Lung (tissue), 12 donors: ENCODE measurements around the gene LACRT. TPM values are rescaled to one million over a fixed set of nuclear protein-coding genes. Genes with fewer than 3 reads are reported as not detected.

ENCODE experiments used
- ATAC-seq: fragments of 200-7000 bp; cut with Tn5 transposase; one replicate; pipeline ENCODE4 v1.9.1; 2020; ENCODE audit warnings: moderate number of reproducible peaks; ENCODE audit not compliant: insufficient read depth, low FRiP score
- DNase-seq, 3 donors: peaks; one replicate each; pipeline ENCODE4 v3.0.0-alpha.2; 2013 to 2017
- H3K27ac ChIP-seq, 2 donors: one replicate each; pipeline ENCODE4 v1.5.1; 2013; ENCODE audit warnings: mild to moderate bottlenecking in 2 of 2, moderate library complexity in 2 of 2, control low read depth in 1 of 2, inconsistent platforms in 1 of 2, low read depth in 1 of 2, low read length in 1 of 2
- H3K27me3 ChIP-seq, 3 donors: one replicate each; pipeline ENCODE4 v1.5.1; 2013; ENCODE audit warnings: low read length in 2 of 3; ENCODE audit not compliant: control insufficient read depth in 3 of 3, insufficient read depth in 3 of 3
- H3K36me3 ChIP-seq, 4 donors: one replicate each; pipeline ENCODE4 v1.5.1; 2013; ENCODE audit warnings: low read length in 4 of 4, mild to moderate bottlenecking in 1 of 4, moderate library complexity in 1 of 4; ENCODE audit not compliant: control insufficient read depth in 4 of 4, insufficient read depth in 4 of 4
- H3K4me1 ChIP-seq, 5 donors: one replicate each; pipeline ENCODE4 v1.5.1; 2013; ENCODE audit warnings: low read length in 5 of 5, mild to moderate bottlenecking in 2 of 5, moderate library complexity in 1 of 5; ENCODE audit not compliant: control insufficient read depth in 5 of 5, insufficient read depth in 5 of 5
- H3K4me3 ChIP-seq: one replicate; pipeline ENCODE4 v1.5.1; 2013; ENCODE audit warnings: mild to moderate bottlenecking, control low read depth, moderate library complexity
- H3K9ac ChIP-seq, 2 donors: one replicate each; pipeline ENCODE4 v1.5.1; 2013; ENCODE audit warnings: low read length in 2 of 2, control low read depth in 1 of 2; ENCODE audit not compliant: insufficient read depth in 1 of 2
- H3K9me3 ChIP-seq, 4 donors: one replicate each; pipeline ENCODE4 v1.5.1; 2013; ENCODE audit warnings: low read length in 3 of 4, mild to moderate bottlenecking in 1 of 4, moderate library complexity in 1 of 4; ENCODE audit not compliant: control insufficient read depth in 4 of 4, insufficient read depth in 3 of 4
- WGBS, 2 donors: extraction: QIAGEN DNeasy Blood & Tissue Kit; methylation state at CpG; one replicate each; pipeline ENCODE4 v1.1.7; 2013; 5-methylcytosine and 5-hydroxymethylcytosine counted together
- polyA plus RNA-seq, 2 donors: library from polyadenylated mRNA; stranded (reverse); fragments of 200-250 nt; gene quantifications; one replicate each; pipeline ENCODE4 v1.2.1, GENCODE V29; 2013
- total RNA-seq, 2 donors: library from RNA; depleted of rRNA in 1 of 2; stranded (reverse); fragments of >200 nt in 1 of 2; gene quantifications; one replicate each; pipeline ENCODE4 v1.2.1, GENCODE V29; 2014 to 2021
- TF ChIP-seq, protein P1 (sequence below): IDR thresholded peaks from 2 replicates; pipeline ENCODE4 v1.5.1; 2012; ENCODE audit warnings: mild to moderate bottlenecking; ENCODE audit errors: control extremely low read depth, extremely low read depth
- donor health status: control.
- donor health status: control.
- donor health status: Bipolar disorder and iron deficiency.
- donor health status: healthy.
- donor health status: DM: yes; HTN: yes; CAD: no.

LACRT gene
- total and polyA plus RNA-seq, 4 donors, result not detected

DNA sequence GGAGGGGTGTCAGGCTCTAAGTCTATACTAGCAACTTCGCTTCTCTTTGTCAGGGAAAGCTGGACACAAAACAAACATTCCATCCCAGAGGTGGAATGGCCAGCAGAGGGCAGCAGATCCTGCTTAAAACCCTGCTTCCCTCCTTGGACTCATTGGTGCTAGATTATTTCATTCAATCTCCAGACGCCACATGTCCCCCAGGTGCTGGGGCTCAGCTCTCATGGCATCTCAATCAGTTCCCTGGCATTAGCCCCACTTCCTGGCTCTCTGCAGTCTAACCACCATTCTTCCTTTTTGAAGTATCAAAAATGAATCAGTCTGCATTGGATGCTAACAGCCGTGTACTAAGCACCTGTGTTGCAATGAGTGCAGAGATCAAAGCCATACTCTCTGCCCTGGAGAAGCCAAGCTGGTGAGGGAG is 38.2 kb downstream of the LACRT start:
- no peak overlapping the region for H3K27ac ChIP-seq
- 21 to 34% methylated on average over 3 of the region's 3 CpGs for WGBS, 2 donors
- DNase-seq, result peak; percentile 72 to 80 (median 73)
- H3K4me3 ChIP-seq, result no peak overlapping the region
- peaks cover 0 to 9% (median 4%) of the 10 kb centered on the region in 3 donors for H3K27me3 ChIP-seq
- H3K9me3 ChIP-seq, result peaks cover 0 to 2% (median 0%) of the 10 kb centered on the region in 4 donors
- H3K4me1 ChIP-seq, result no peaks in the 10 kb centered on the region
- H3K36me3 ChIP-seq, result no peaks in the 10 kb centered on the region
- no peak overlapping the region for H3K9ac ChIP-seq
- TF ChIP-seq, protein P1, sequence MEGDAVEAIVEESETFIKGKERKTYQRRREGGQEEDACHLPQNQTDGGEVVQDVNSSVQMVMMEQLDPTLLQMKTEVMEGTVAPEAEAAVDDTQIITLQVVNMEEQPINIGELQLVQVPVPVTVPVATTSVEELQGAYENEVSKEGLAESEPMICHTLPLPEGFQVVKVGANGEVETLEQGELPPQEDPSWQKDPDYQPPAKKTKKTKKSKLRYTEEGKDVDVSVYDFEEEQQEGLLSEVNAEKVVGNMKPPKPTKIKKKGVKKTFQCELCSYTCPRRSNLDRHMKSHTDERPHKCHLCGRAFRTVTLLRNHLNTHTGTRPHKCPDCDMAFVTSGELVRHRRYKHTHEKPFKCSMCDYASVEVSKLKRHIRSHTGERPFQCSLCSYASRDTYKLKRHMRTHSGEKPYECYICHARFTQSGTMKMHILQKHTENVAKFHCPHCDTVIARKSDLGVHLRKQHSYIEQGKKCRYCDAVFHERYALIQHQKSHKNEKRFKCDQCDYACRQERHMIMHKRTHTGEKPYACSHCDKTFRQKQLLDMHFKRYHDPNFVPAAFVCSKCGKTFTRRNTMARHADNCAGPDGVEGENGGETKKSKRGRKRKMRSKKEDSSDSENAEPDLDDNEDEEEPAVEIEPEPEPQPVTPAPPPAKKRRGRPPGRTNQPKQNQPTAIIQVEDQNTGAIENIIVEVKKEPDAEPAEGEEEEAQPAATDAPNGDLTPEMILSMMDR, result peak; percentile 29
- no peak for ATAC-seq

DNA sequence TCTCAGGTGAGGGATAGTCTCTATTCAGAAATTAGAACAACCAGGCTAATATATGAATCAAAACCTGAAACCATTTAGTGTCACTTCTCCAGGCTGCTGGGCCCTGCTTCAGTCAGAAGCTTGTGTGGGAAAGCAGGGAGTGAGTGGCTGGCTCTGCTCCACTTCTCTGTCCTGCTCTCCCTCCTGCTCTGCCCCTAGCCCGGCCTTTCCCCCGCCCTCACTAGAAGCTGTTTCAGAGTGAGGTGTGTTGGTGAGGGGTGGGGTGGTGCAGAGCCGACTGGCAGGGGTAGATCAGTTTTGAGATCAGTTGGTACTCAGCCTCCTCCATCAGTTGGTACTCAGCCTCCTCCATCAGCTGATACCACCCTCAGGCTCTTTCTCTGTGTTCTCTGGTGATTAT is 39.2 kb downstream of the LACRT start:
- TF ChIP-seq, protein P1, result no peak
- WGBS, 2 donors, result 82 to 96% methylated on average over 3 of the region's 3 CpGs
- H3K27ac ChIP-seq, result no peak overlapping the region
- H3K4me3 ChIP-seq, result no peak overlapping the region
- H3K4me1 ChIP-seq, result no peaks in the 10 kb centered on the region
- peaks cover 0 to 16% (median 4%) of the 10 kb centered on the region in 3 donors for H3K27me3 ChIP-seq
- H3K9ac ChIP-seq, result no peak overlapping the region
- peaks cover 0 to 2% (median 0%) of the 10 kb centered on the region in 4 donors for H3K9me3 ChIP-seq
- no peaks in the 10 kb centered on the region for H3K36me3 ChIP-seq
- ATAC-seq (no peak), DNase-seq (no peak)

DNA sequence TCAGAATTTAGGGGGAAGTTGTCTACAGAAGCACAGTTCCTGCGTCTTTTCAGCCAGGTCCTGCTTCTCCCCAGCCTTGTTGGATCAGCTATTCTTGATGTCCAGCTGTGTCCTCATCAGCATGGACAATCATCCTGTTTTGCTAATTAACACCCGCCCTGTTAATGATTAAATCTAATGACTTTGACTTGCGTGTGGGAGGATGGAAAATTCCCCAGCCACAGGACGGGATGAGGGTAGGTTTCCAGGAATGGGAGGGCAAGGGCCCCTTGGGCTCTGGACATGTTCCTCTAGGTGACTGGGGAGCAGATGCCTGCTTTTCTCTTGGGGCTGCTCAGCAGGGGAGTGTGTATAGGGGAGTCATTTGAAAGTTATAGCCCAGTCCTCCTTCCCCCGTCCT is 41.0 kb downstream of the LACRT start:
- peaks cover 0 to 2% (median 0%) of the 10 kb centered on the region in 4 donors for H3K9me3 ChIP-seq
- TF ChIP-seq, protein P1, result no peak
- ATAC-seq (no peak), DNase-seq (no peak)
- H3K4me3 ChIP-seq, result no peak overlapping the region
- 75 to 83% methylated on average over 5 of the region's 5 CpGs for WGBS, 2 donors
- H3K27me3 ChIP-seq, result peaks cover 0 to 30% (median 14%) of the 10 kb centered on the region in 3 donors
- peaks cover 0 to 3% (median 0%) of the 10 kb centered on the region in 5 donors for H3K4me1 ChIP-seq
- no peak overlapping the region for H3K9ac ChIP-seq
- no peaks in the 10 kb centered on the region for H3K36me3 ChIP-seq
- no peak overlapping the region for H3K27ac ChIP-seq

DNA sequence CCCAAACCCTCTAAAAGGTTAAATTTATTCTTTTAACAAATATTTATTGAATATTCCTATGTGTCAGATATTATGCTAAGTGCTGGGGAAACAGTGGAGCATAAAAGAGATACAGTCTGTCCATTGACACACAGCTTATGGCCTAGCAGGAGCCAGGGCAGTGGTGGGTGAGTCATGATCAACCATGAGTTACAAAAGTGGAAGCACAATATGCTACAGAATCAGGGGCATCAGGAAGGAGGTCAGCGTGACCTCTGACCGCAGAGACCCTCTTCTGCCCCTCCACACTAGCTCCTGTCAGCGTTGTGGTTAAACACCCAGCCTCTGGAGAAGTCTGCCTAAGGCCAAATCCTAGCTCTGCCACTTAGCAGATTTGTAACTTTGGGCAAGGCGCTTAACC is 41.6 kb downstream of the LACRT start:
- peaks cover 0 to 4% (median 2%) of the 10 kb centered on the region in 5 donors for H3K4me1 ChIP-seq
- H3K27ac ChIP-seq, result no peak overlapping the region
- no peak for ATAC-seq
- H3K9ac ChIP-seq, result no peak overlapping the region
- WGBS, 2 donors, result 61 to 74% methylated on average over 4 of the region's 4 CpGs
- peaks cover 0 to 2% (median 0%) of the 10 kb centered on the region in 4 donors for H3K9me3 ChIP-seq
- H3K27me3 ChIP-seq, result peaks cover 0 to 31% (median 16%) of the 10 kb centered on the region in 3 donors
- no peak for DNase-seq
- no peaks in the 10 kb centered on the region for H3K36me3 ChIP-seq
- TF ChIP-seq, protein P1, result no peak
- H3K4me3 ChIP-seq, result no peak overlapping the region
